Natural killer cell treated with Interleukin-12 subunit alpha and Interleukin-12 subunit beta and Interleukin-15 and Interleukin-18, amount 100 ng/mL, for 72 hours (primary cell): ENCODE measurements around the gene ANKRD12. TPM values are rescaled to one million over a fixed set of nuclear protein-coding genes. Genes with fewer than 3 reads are reported as not detected.

Source experiments
- ATAC-seq, 2 donors: fragments of 150-1000 bp; cut with Tn5 transposase in 1 of 2; sonication (Bioruptor Pico), chemical (Tn5 transposase) in 1 of 2; 2 replicates each; pipeline ENCODE4 v1.10.0; 2021
- DNase-seq: peaks from one replicate; pipeline ENCODE4 v3.0.0; 2022; ENCODE audit warnings: low spot score
- H3K27ac Mint-ChIP-seq, 2 donors: 1 replicate in 1 of 2; 2 replicates in 1 of 2; pipeline ENCODE4 v1.8.0; 2022; ENCODE audit warnings: mixed read lengths in 2 of 2, mild to moderate bottlenecking in 1 of 2, moderate library complexity in 1 of 2
- H3K27me3 Mint-ChIP-seq, 2 donors: 1 replicate in 1 of 2; 2 replicates in 1 of 2; pipeline ENCODE4 v1.8.0; 2022; ENCODE audit warnings: mixed read lengths in 2 of 2
- H3K36me3 Mint-ChIP-seq: one replicate; pipeline ENCODE4 v1.8.0; 2022; ENCODE audit warnings: mixed read lengths
- H3K4me1 Mint-ChIP-seq, 2 donors: 1 replicate in 1 of 2; 2 replicates in 1 of 2; pipeline ENCODE4 v1.8.0; 2022; ENCODE audit warnings: low read depth in 2 of 2, mixed read lengths in 2 of 2, mild to moderate bottlenecking in 1 of 2
- H3K4me3 Mint-ChIP-seq: one replicate; pipeline ENCODE4 v1.8.0; 2022; ENCODE audit warnings: mixed read lengths
- H3K9me3 Mint-ChIP-seq: 2 replicates; pipeline ENCODE4 v1.8.0; 2022; ENCODE audit warnings: mixed read lengths
- total RNA-seq, 2 donors: library from RNA; stranded (reverse); gene quantifications; one replicate each; pipeline ENCODE4 v1.2.3, GENCODE V29; 2022

The ANKRD12 gene
- total RNA-seq, 2 donors from 2014 or later = 133 to 174 TPM

GRCh38 chr18:9329471-9329870 is 192.9 kb downstream of the ANKRD12 start:
- H3K27ac Mint-ChIP-seq = no peak overlapping the region
- no peak for ATAC-seq
- no peak overlapping the region for H3K4me3 Mint-ChIP-seq
- H3K27me3 Mint-ChIP-seq = peaks cover 21 to 26% of the 10 kb centered on the region in 2 donors
- H3K36me3 Mint-ChIP-seq = peaks cover 4% of the 10 kb centered on the region
- peaks cover 5 to 10% of the 10 kb centered on the region in 2 donors for H3K4me1 Mint-ChIP-seq
- no peaks in the 10 kb centered on the region for H3K9me3 Mint-ChIP-seq
- DNase-seq = no peak

- Mint-ChIP-seq H3K36me3 (peaks cover 4% of the 10 kb centered on the region), H3K27ac (no peak overlapping the region), H3K4me1 (peaks cover 5 to 13% of the 10 kb centered on the region in 2 donors), H3K27me3 (peaks cover 21 to 25% of the 10 kb centered on the region in 2 donors), H3K4me3 (no peak overlapping the region), H3K9me3 (no peaks in the 10 kb centered on the region)
- no peak for ATAC-seq
- DNase-seq = no peak
Observed at GRCh38 chr18:9330419-9330818, 193.8 kb downstream of the ANKRD12 start.

- H3K4me1 Mint-ChIP-seq = peaks cover 14 to 31% of the 10 kb centered on the region in 2 donors
- H3K36me3 Mint-ChIP-seq = peaks cover 9% of the 10 kb centered on the region
- peaks cover 9 to 14% of the 10 kb centered on the region in 2 donors for H3K27me3 Mint-ChIP-seq
- DNase-seq (no peak), ATAC-seq (peak; percentile 49 to 58)
- peak overlapping the region; percentile 90 for H3K4me3 Mint-ChIP-seq
- peak overlapping the region; percentile 59 to 83 for H3K27ac Mint-ChIP-seq
- H3K9me3 Mint-ChIP-seq = no peaks in the 10 kb centered on the region
Observed at GRCh38 chr18:9333441-9334328, 197.1 kb downstream of the ANKRD12 start.

GRCh38 chr18:9334329-9334972 is 197.9 kb downstream of the ANKRD12 start, which contains the start of gene TWSG1:
TWSG1 (plus strand) TSS chr18:9334773; CDS start chr18:9337230, 2,457 bp downstream.
- H3K27me3 Mint-ChIP-seq = peaks cover 2 to 8% of the 10 kb centered on the region in 2 donors
- DNase-seq (peak; percentile 97), ATAC-seq (peak; percentile 95 to 96)
- no peaks in the 10 kb centered on the region for H3K9me3 Mint-ChIP-seq
- peak within 1 kb of the TSS; percentile 90 for H3K4me3 Mint-ChIP-seq
- H3K27ac Mint-ChIP-seq = peak within 1 kb of the TSS; percentile 70 to 83
- H3K4me1 Mint-ChIP-seq = peaks cover 14 to 31% of the 10 kb centered on the region in 2 donors
- peaks cover 8% of the 10 kb centered on the region for H3K36me3 Mint-ChIP-seq

- H3K27me3 Mint-ChIP-seq = peaks cover 0 to 6% of the 10 kb centered on the region in 2 donors
- peaks cover 8% of the 10 kb centered on the region for H3K36me3 Mint-ChIP-seq
- peak; percentile 62 to 64 for ATAC-seq
- peak overlapping the region; percentile 64 to 70 for H3K27ac Mint-ChIP-seq
- H3K4me1 Mint-ChIP-seq = peaks cover 14 to 31% of the 10 kb centered on the region in 2 donors
- H3K4me3 Mint-ChIP-seq = peak overlapping the region; percentile 90
- DNase-seq = peak; percentile 62
- no peaks in the 10 kb centered on the region for H3K9me3 Mint-ChIP-seq
Observed at GRCh38 chr18:9334973-9335696, 198.6 kb downstream of the ANKRD12 start.

Other genes starting within 250 kb of the ANKRD12 start
- 100 to 1,000 TPM; 276 to 295 TPM for gene NDUFV2, start 34.1 kb upstream of the ANKRD12 start, total RNA-seq
- gene TWSG1, start 198.0 kb downstream of the ANKRD12 start, total RNA-seq = 10 to 100 TPM; 37.4 to 65.5 TPM